Neural cell (in vitro differentiated cells): Measurements from ENCODE around the gene ROCK2. TPM values are rescaled to one million over a fixed set of nuclear protein-coding genes. Genes with fewer than 3 reads are reported as not detected.

Experiments
- H2AFZ ChIP-seq: fragments of 200-600, 300-800 bp; sonication (generic), shearing (Covaris generic); 2 replicates; pipeline ENCODE4 v1.6.0; 2014; ENCODE audit warnings: low read depth, mild to moderate bottlenecking, antibody characterized with exemption, low read length, moderate library complexity
- H3F3A ChIP-seq: fragments of 200-600 bp; shearing (Covaris generic); 2 replicates; pipeline ENCODE4 v1.6.1; 2016; ENCODE audit warnings: mild to moderate bottlenecking, moderate library complexity, mixed read lengths, antibody characterized with exemption, low read length; ENCODE audit not compliant: insufficient read depth, poor library complexity, severe bottlenecking
- H3K27ac ChIP-seq: fragments of 200-600, 300-800 bp; sonication (generic), shearing (Covaris generic); 2 replicates; pipeline ENCODE4 v1.5.1; 2014; ENCODE audit warnings: mild to moderate bottlenecking, low read length, moderate library complexity
- H3K27me3 ChIP-seq: fragments of 300-800, 200-600 bp; sonication (generic), shearing (Covaris generic); 2 replicates; pipeline ENCODE4 v1.6.0; 2014; ENCODE audit warnings: mild to moderate bottlenecking, low read depth, low read length, moderate library complexity; ENCODE audit not compliant: insufficient read depth
- H3K36me3 ChIP-seq: fragments of 300-800, 200-600 bp; sonication (generic), shearing (Covaris generic); 2 replicates; pipeline ENCODE4 v1.5.1; 2014; ENCODE audit warnings: mild to moderate bottlenecking, antibody characterized with exemption, low read length, moderate library complexity; ENCODE audit not compliant: insufficient read depth
- H3K4me2 ChIP-seq: fragments of 300-800, 200-600 bp; sonication (generic), shearing (Covaris generic); 2 replicates; pipeline ENCODE4 v1.6.0; 2014; ENCODE audit warnings: mild to moderate bottlenecking, low read length
- H3K4me3 ChIP-seq: fragments of 300-800, 200-600 bp; sonication (generic), shearing (Covaris generic); 2 replicates; pipeline ENCODE4 v1.5.1; 2014; ENCODE audit warnings: mild to moderate bottlenecking, low read length, moderate library complexity
- H3K79me2 ChIP-seq: fragments of 200-600 bp; shearing (Covaris generic); replicated peaks from 2 replicates; pipeline ENCODE4 v1.6.0; 2014; ENCODE audit warnings: mild to moderate bottlenecking, low read length, moderate library complexity; ENCODE audit not compliant: insufficient read depth
- H3K9ac ChIP-seq: fragments of 300-800, 200-600 bp; sonication (generic), shearing (Covaris generic); 2 replicates; pipeline ENCODE4 v1.6.1; 2016; ENCODE audit warnings: mild to moderate bottlenecking, low read length, mixed read lengths
- H3K9me2 ChIP-seq: fragments of 200-600 bp; shearing (Covaris generic); 2 replicates; pipeline ENCODE4 v1.6.1; 2016; ENCODE audit warnings: mild to moderate bottlenecking, low read length, mixed read lengths; ENCODE audit not compliant: insufficient read depth
- H3K9me3 ChIP-seq: fragments of 200-600, 300-800 bp; sonication (generic), shearing (Covaris generic); 2 replicates; pipeline ENCODE4 v1.6.1; 2016; ENCODE audit warnings: mild to moderate bottlenecking, mixed run types, low read length, moderate library complexity, mixed read lengths
- H4K20me1 ChIP-seq: fragments of 200-600 bp; shearing (Covaris generic); 2 replicates; pipeline ENCODE4 v1.6.1; 2016; ENCODE audit warnings: mild to moderate bottlenecking, mixed run types; ENCODE audit not compliant: insufficient read depth
- EP300 ChIP-seq: fragments of 450-650 bp; conservative IDR thresholded peaks from 2 replicates; pipeline ENCODE4 v1.6.1; 2014; ENCODE audit warnings: antibody characterized with exemption, mild to moderate bottlenecking, moderate library complexity; ENCODE audit not compliant: poor library complexity, severe bottlenecking
- EZH2 ChIP-seq: fragments of 200-600, 300-800 bp; shearing (Covaris generic), sonication (generic); IDR thresholded peaks from 2 replicates; pipeline ENCODE4 v1.6.1; 2014; ENCODE audit warnings: antibody characterized with exemption, low read length, borderline replicate concordance, mild to moderate bottlenecking; ENCODE audit not compliant: insufficient read depth, poor library complexity, severe bottlenecking
- MXI1 ChIP-seq: fragments of 450-650 bp; conservative IDR thresholded peaks from 2 replicates; pipeline ENCODE4 v1.6.1; 2014; ENCODE audit warnings: antibody characterized with exemption, mild to moderate bottlenecking; ENCODE audit not compliant: poor library complexity, severe bottlenecking
- POLR2AphosphoS5 ChIP-seq: IDR thresholded peaks from 2 replicates; pipeline ENCODE4 v1.6.1; 2012
- RAD21 ChIP-seq: fragments of 450-650 bp; conservative IDR thresholded peaks from 2 replicates; pipeline ENCODE4 v1.6.1; 2014; ENCODE audit warnings: antibody characterized with exemption, mild to moderate bottlenecking, moderate library complexity
- REST ChIP-seq: IDR thresholded peaks from 2 replicates; pipeline ENCODE4 v1.6.1; 2012; ENCODE audit warnings: borderline replicate concordance
- SMC3 ChIP-seq: fragments of 450-650 bp; conservative IDR thresholded peaks from 2 replicates; pipeline ENCODE4 v1.6.1; 2014; ENCODE audit warnings: antibody characterized with exemption, mild to moderate bottlenecking, moderate library complexity; ENCODE audit not compliant: poor library complexity
- TAF1 ChIP-seq: IDR thresholded peaks from 2 replicates; pipeline ENCODE4 v1.6.1; 2012; ENCODE audit warnings: low read depth
- polyA plus RNA-seq: library from polyadenylated mRNA; depleted of rRNA; stranded (reverse); fragments of >200 nt; gene quantifications from 2 replicates; pipeline ENCODE4 v1.2.3, GENCODE V29; 2014
- TF ChIP-seq, protein P1 (sequence below): fragments of 450-650 bp; IDR thresholded peaks from 2 replicates; pipeline ENCODE4 v1.5.1; 2014; ENCODE audit warnings: antibody characterized with exemption, mild to moderate bottlenecking, moderate library complexity; ENCODE audit not compliant: poor library complexity, severe bottlenecking

The ROCK2 gene
- polyA plus RNA-seq, 1 donor from 2014 or later = 25.7 TPM

- Histone ChIP-seq H3K9me3 (no peaks in the 10 kb centered on the region), H3K9me2 (no peaks in the 10 kb centered on the region), H3K27me3 (no peaks in the 10 kb centered on the region), H3K27ac (no peak overlapping the region), H4K20me1 (no peaks in the 10 kb centered on the region), H2AFZ (no peak overlapping the region), H3K4me2 (no peak overlapping the region), H3F3A (no peaks in the 10 kb centered on the region), H3K9ac (no peak overlapping the region), H3K4me3 (no peak overlapping the region), H3K79me2 (no peaks in the 10 kb centered on the region), H3K36me3 (no peaks in the 10 kb centered on the region)
- TF ChIP-seq REST (no peak), MXI1 (no peak), RAD21 (no peak), SMC3 (no peak), EZH2 (no peak), TAF1 (no peak), EP300 (no peak), POLR2AphosphoS5 (no peak)
- TF ChIP-seq, protein P1, sequence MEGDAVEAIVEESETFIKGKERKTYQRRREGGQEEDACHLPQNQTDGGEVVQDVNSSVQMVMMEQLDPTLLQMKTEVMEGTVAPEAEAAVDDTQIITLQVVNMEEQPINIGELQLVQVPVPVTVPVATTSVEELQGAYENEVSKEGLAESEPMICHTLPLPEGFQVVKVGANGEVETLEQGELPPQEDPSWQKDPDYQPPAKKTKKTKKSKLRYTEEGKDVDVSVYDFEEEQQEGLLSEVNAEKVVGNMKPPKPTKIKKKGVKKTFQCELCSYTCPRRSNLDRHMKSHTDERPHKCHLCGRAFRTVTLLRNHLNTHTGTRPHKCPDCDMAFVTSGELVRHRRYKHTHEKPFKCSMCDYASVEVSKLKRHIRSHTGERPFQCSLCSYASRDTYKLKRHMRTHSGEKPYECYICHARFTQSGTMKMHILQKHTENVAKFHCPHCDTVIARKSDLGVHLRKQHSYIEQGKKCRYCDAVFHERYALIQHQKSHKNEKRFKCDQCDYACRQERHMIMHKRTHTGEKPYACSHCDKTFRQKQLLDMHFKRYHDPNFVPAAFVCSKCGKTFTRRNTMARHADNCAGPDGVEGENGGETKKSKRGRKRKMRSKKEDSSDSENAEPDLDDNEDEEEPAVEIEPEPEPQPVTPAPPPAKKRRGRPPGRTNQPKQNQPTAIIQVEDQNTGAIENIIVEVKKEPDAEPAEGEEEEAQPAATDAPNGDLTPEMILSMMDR = no peak
Observed at GRCh38 chr2:11375025-11375688, 30.7 kb upstream of the ROCK2 start.

GRCh38 chr2:11373096-11373495 is 28.7 kb upstream of the ROCK2 start:
- Histone ChIP-seq H3K9me2 (no peaks in the 10 kb centered on the region), H4K20me1 (no peaks in the 10 kb centered on the region), H3K9ac (no peak overlapping the region), H3K4me3 (no peak overlapping the region), H3K27me3 (no peaks in the 10 kb centered on the region), H3K79me2 (no peaks in the 10 kb centered on the region), H3K36me3 (no peaks in the 10 kb centered on the region), H3K4me2 (no peak overlapping the region), H3K9me3 (no peaks in the 10 kb centered on the region), H3K27ac (no peak overlapping the region), H3F3A (no peaks in the 10 kb centered on the region), H2AFZ (no peak overlapping the region)
- TF ChIP-seq REST (no peak), EP300 (no peak), EZH2 (no peak), TAF1 (no peak), SMC3 (no peak), RAD21 (no peak), POLR2AphosphoS5 (no peak)
